NCI-H2081 (cell line): ENCODE data around the gene SF3B1.
A peak's percentile ranks its signal among the peaks of the same experiment; 100 is the strongest.
"Not testable (repeated sequence)": the region's sequence is repeated elsewhere in the genome, so short reads cannot be mapped to it uniquely, and the experiment has no call there.

ENCODE experiments used
- DNase-seq, 2 experiments: peaks; one replicate each; lab custom pipeline; 2025; lab: John Stamatoyannopoulos, UW

SF3B1 gene, protein sequence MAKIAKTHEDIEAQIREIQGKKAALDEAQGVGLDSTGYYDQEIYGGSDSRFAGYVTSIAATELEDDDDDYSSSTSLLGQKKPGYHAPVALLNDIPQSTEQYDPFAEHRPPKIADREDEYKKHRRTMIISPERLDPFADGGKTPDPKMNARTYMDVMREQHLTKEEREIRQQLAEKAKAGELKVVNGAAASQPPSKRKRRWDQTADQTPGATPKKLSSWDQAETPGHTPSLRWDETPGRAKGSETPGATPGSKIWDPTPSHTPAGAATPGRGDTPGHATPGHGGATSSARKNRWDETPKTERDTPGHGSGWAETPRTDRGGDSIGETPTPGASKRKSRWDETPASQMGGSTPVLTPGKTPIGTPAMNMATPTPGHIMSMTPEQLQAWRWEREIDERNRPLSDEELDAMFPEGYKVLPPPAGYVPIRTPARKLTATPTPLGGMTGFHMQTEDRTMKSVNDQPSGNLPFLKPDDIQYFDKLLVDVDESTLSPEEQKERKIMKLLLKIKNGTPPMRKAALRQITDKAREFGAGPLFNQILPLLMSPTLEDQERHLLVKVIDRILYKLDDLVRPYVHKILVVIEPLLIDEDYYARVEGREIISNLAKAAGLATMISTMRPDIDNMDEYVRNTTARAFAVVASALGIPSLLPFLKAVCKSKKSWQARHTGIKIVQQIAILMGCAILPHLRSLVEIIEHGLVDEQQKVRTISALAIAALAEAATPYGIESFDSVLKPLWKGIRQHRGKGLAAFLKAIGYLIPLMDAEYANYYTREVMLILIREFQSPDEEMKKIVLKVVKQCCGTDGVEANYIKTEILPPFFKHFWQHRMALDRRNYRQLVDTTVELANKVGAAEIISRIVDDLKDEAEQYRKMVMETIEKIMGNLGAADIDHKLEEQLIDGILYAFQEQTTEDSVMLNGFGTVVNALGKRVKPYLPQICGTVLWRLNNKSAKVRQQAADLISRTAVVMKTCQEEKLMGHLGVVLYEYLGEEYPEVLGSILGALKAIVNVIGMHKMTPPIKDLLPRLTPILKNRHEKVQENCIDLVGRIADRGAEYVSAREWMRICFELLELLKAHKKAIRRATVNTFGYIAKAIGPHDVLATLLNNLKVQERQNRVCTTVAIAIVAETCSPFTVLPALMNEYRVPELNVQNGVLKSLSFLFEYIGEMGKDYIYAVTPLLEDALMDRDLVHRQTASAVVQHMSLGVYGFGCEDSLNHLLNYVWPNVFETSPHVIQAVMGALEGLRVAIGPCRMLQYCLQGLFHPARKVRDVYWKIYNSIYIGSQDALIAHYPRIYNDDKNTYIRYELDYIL

DNA sequence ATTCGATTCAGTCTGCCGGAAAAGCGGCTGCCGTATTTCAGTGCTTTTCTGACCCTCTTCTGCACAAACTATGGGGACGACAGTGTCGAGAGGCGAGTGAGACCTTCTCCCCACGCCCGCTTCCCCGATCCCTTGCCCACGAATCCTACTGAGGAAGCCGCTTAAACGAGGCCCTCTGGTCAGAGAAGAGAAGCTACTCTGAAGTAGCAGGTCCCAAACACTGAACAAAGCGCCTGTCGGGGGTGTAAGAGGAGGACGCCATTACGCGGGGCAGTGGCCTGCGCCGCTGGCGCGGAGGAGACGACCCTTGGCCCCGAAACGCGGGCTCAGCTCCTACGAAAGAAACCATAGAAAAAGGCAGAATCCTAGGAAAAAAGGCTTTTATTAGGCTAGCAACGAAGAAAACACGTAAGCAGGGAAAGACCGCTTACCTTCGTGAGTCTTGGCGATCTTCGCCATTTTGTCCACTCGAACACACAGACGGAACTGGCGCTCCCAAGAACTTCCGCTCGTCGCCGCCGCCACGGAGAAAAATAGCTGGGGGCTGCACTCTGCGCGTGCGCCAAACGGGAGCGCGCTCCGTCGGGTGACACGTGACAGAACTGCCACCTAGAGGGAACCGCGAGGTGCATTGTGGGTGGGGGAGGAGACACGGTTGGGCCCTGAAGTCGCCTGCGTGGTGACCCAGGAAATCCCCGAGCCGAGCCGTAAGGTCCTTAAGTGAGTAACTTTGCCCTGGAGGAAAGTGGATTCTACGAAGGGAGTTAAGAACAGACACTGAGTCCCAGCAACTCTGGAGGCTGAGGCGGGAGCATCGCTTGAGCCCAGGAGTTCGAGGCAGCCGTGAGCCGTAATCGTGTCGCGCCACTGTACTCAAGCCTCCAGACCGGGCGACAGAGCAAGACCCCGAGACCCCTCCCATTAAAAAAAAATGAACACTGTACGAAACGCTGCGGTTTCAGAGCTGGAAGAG lies at the start of gene SF3B1:
TSS of gene SF3B1 (minus strand) at position 488 of the 973 bp plus-strand sequence. CDS start at position 459, 29 bp downstream.
- peak; percentile 96 to 98 for DNase-seq

DNA sequence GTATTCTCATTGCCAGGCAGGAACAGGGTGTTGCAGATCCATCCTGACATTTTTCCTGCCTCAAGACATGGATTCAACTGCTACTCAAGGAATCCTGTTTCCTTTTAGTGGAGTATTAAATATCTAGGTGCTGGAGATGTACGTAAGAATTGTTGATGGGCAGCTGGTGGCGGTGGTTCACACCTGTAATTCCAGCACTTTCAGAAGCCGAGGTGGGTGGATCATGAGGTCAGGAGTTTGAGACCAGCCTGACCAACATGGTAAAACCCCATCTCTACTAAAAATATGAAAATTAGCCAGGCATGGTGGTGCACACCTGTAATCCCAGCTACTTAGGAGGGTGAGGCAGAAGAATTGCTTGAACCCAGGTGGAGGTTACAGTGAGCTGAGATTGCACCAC lies 49.4 kb upstream of the SF3B1 start:
- not testable (repeated sequence) for DNase-seq

DNA sequence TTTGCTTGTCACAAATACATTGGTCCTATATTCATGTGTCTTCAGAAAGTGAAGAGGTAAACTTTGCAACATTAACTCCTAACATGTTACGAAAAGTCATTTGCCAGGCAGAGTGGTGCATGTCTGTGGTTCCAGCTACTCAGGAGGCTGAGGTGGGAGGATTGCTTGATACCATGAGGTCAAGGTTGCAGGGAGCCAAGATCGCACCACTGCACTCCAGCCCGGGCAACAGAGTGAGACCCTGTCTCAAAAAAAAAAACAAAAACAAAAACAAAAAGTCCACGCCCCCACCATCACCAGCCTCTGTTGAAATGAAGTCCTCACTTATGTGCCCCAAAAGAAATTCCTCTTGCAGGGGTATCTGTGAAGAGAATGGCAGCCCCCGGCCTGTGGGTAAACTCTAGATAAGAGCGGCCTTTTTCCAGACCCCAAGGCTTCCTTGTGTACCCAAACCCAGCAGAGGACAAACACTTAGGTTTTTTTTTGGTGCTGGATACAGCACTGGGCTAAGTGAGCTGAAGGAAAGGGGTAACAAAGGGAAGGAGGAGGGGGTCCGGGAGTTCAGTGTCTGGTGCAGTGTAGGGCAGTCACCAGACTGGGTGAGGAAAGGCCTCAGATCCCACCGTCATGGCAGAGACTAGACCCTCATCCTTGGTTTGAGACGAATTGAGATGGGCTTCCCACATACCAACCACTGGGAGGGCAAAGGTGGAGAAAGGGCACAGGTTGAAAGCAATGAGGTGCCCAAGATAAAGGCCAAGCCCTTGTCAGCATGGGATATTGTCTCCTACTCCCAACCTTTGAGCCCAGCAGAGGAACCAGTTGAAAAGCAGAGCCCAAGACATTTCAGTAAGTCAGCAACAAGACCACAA lies 45.6 kb upstream of the SF3B1 start:
- no peak for DNase-seq

DNA sequence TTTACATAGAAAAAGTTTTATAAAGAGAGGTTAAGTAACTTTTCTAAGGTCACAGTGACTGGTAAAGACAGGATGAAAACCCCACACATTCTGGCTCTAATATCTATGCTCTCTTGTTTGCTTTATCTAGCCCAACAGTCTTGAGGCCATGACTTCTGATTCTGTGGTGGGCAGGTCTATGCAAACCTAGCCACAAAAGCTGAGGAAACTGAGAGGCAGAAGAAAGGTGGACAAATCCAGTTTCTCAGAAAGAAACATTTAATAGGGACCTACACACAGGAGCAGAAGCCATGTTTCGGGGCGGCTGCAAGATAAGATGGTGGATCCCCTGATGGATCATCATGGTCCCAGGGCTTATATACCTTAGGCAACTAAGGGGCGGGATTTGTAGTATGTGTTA lies 43.0 kb upstream of the SF3B1 start:
- DNase-seq: no peak

DNA sequence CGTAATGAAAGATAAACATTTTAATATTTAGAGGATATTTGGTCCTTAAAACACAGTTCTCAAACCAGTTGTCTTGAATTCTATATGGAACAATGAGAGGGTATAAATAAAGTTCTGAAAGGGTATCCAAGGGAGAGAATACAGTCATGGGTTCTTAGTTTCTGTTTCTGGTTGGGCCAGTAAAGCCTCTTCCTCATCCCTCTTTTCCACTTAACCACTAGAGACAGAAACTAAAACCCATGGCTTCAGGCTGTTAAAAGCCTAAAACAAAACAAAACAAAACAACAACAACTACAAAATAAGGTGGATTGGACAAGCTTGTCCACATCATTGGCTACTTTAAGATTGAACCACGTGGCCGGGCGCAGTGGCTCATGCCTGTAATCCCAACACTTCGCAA lies 37.3 kb upstream of the SF3B1 start:
- DNase-seq: no peak

DNA sequence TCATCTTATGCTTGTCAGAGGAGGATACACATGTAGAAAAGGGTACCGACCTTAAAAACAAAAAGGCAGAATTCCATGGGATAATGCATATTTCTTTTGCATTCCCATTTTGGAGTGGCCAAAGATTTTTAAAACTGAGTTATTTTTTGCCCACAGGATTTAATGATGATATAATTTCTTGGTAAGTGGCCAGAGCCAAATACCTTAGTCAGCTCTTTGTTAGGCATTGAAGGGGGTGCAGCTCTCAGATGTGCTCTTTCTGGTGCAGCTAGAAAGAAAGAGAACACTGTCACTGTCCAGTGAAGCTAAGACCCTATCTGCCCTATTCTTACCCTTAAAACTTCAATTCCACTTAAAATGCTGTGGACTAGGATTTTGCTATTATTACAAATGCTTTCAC lies 29.3 kb upstream of the SF3B1 start:
- no peak for DNase-seq

DNA sequence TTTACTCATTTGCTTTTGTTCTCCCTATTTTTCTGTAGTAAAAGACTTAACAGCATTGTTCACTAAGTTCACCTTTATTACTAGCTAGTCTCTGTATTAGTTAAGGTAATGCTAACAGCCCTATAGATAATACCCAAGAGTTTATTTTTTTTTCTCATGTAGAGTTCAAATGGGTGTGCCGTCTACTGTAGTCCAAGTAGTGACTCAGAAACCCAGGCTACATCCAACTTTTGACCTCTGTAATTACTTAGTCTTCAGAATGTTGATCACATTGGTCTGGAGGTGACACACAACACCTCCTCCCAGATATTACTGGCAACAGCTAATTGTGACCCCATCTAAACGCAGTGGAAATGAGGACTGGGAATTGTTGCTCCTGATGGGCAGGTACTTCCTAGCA lies 26.2 kb upstream of the SF3B1 start:
- DNase-seq: no peak

DNA sequence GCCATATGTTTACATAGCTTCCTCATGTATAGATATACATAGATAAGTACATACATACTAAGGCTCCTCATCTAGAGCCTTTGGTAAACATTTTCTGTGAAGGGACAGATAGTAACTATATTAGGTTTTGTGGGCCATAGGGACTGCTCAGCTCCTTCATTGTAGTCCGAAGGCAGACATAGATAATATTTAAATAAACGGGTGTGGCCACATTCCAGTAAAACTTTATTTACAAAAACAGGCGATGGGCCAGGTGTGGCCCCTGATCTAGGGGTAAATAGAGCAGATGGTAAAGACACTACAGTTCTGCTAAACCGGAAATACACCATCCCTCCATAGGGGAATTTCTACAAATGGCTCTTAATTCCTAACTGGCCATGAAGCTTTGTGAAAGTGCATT lies 25.8 kb upstream of the SF3B1 start:
- DNase-seq: no peak

DNA sequence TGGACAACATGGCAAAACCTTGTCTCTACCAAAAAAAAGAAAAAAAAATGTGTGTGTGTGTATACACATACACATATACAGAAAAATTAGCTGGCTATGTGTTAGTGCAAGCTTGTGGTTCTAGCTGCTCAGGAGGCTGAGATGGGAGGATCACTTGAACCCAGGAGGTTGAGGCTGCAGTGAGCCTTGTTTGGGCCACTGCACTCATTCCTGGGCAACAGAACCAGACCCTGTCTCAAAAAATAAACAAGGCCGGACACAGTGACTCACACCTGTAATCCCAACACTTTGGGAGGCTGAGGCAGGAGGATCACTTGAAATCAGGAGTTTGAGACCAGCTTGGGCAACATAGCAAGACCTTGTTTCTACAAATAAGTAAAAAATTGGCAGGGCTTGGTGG lies 20.6 kb upstream of the SF3B1 start:
- DNase-seq: no peak

DNA sequence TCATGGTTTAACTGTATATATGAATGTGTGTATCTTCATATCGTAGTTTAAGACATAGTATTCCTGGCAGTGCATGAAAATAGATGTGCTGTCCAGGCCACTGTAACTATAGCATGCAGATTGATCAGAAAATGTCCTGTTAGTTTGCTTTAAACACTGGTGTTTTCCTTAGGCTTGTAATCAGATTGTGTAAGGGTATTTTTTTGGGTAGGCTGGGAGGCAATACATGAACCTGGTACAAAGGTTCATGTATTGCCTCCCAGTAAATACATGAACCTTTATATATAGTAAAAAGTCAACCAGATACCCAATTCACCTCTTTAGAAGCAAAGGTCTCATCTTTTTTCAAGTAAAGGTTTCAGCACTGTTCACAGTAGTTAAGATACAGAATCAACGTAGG lies 20.1 kb upstream of the SF3B1 start:
- no peak for DNase-seq

DNA sequence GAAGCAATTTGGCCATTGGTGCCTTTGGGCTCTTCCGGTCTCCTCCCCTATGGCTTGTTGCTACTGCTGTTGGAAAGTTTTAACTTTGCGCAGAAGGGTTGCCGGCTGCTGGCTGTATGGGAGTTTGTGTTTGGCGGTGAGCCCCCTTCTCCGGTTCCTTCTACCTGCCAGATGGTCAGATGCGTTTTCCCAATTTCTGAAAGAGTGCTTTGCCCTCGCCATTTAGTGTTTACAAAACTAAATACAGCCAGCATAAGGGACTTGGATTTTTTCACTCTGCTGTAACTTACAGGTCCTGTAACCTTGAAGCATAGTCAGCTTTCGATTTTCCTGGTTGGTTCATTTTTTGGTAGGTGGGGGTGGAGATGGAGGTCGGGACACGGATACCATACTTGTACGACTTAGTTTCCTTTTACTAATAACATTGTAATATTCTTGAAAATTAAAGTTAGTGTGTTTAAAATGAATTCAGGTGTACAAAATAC lies 19.1 kb upstream of the SF3B1 start:
- no peak for DNase-seq

DNA sequence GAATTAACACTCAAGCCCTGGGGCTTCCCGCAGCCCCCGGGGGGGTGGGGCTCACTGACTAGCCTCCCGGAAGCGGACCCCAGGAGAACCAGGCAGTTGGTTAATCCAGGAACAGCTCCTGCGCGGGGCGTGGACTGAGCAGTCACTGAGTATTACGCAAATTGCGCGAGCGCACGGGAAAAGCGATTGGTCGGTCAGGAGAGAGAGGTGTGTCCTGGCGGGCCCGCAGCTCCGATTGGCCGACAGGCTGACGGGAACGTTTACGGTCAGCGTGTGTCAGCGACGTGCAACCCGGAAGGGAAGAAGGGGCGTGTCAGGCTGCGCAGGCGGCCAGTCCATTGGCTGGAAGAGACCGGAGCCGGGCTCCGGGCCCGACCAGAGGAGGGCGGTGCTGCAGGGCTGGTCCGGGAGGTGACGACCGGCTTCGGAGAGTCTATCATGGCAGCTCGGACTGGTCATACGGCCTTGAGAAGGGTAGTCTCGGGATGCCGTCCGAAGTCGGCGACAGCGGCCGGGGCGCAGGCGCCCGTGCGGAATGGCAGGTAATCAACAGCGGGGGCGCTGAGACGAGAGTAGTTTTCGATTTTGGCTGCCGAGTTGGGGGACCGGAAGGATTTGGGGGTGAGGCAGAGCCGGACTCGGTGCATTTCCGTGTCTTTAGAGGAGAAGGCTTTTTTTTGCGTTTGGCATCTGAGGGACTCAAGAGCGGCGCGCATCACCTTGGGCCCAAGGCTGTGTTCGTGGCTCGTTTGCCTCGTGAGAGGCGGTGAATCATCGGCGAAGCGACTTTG lies 18.5 kb upstream of the SF3B1 start, which contains the start of gene COQ10B:
TSS of gene COQ10B (plus strand) at position 430 of the 791 bp plus-strand sequence. CDS start at position 439, 9 bp downstream.
- DNase-seq: peak; percentile 98 to 100

DNA sequence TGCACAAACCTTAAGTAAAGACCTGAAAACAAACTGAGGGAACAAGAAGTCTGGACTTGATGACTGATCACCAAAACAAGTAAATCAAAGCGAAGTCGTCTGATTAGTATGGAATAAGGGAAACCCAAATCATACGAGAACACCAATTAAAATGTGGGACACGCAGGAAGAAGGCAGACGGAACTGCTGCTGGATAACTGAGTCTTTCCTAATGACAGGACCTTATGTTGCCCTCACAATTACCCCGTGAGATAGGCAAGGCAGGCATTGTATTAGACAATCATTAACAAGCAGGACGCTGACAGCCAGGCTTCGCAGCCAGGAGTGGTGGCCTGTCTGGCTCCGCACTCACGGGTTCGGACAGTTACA lies 17.9 kb upstream of the SF3B1 start:
- DNase-seq: no peak

DNA sequence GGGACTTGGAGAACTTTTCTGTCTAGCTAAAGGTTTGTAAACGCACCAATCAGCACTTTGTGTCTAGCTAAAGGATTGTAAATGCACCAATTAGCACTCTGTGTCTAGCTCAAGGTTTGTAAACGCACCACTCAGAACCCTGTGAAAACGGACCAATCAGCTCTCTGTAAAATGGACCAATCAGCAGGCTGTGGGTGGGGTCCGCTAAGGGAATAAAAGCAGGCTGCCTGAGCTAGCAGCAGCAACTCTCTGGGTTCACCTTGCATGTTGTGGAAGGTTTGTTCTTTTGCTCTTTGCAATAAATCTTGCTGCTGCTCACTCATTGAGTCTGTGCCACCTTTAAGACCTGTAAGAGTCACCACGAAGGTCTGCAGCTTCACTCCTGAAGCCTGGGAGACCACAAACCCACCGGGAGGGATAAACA lies 16.1 kb upstream of the SF3B1 start:
- not testable (repeated sequence) for DNase-seq

DNA sequence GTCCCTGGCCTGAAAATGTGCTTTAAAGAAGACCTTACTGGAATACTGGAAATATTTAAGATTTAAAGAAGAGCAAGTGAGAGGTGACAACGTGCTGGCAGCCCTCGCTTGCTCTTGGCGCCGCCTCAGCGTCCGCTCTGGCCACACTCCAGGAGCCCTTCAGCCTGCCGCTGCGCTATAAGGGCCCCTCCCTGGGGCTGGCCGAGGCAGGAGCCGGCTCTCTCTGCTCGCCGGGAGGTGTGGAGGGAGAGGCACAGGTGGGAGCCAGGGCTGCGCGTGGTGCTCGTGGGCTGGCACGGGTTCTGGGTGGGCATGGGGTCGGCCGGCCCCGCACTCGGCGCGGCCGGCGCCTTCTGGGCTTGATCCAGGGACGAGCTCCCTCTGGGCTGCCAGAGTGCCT lies 15.6 kb upstream of the SF3B1 start:
- DNase-seq: no peak

DNA sequence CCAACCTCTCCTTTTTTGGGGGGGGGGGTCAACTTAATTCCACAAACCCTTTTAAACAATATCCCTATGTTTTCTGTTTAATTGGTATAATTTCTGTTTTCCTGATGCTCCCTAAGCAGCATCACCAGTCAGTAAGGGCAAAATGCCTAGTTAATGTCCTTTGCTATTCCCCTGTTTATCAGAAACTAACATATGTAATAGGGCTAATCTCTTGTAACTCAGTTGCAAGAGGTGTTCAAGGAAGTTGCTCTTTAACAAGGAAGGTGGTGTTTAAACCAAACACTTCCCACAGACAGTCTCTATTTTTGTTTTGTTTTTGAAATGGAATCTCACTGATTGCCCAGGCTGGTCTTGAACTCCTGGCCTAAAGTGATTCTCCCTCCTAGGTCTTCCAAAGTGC lies 12.0 kb upstream of the SF3B1 start:
- no peak for DNase-seq

DNA sequence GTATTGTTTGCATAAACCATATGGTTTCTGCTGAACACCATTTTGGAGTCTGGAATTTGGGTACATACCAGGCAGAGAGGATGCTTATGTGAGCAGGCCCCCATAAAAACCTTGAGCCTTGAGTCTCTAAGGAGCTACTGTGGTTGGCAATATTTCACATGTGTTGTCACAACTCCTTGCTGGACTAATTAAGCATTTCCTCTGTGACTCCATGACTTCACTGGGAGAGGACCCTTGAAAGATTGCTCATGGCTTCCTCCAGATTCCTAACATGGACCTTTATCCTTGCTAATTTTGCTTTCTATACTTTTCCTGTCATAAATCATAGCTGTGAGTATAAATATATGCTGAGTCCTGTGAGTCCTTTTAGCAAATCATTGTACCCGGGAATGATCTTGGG lies 10.9 kb upstream of the SF3B1 start:
- DNase-seq: no peak

DNA sequence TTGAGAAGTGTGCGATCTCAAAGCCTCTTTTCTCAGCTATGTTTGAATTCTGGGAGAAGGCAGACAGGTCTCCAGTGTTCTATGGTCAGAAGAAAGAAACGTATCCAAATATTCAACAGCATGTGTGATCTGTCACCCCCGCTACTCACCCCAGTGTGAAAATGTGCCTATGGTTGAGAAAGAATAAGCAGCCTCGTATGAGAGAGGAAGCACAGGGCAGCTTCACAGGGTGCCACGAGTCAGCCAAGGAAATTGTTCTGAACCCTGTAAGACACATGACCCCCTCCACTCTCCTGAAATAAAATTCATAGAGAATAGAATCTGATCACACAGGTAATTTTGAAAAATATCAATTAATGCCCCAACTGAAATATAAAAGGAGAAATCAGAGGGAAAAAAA lies 8.0 kb upstream of the SF3B1 start:
- no peak for DNase-seq

DNA sequence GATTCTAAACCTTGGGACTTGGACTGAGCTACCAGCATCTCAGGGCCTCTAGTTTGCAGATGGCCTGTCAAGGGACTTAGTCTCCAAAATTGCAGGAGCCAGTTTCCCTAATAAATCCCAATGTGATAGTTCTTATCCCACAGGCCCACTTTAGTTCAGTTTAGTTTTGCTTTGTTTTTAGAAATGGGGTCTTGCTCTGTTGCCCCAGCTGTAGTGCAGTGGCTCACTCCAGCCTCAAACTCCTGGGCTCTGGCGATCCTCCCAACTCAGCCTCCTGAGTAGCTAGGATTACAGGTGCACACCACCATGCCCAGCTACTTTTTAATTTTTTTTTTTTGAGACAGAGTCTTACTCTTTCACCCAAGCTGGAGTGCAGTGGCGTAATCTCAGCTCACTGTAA lies 2.6 kb upstream of the SF3B1 start:
- DNase-seq: no peak
